Fibroblast of pulmonary artery (primary cell): ENCODE results near the gene KMT2B.

Experiments used
- DNase-seq: peaks from one replicate; pipeline ENCODE4 v3.0.0-alpha.2; 2010; ENCODE audit warnings: low read depth
- H3K4me3 ChIP-seq: replicated peaks from 2 replicates; pipeline ENCODE4 v1.5.1; 2011; ENCODE audit warnings: low read depth, mild to moderate bottlenecking, control low read depth, low read length, moderate library complexity
- TF ChIP-seq, protein P1 (sequence below): IDR thresholded peaks from 2 replicates; pipeline ENCODE4 v1.5.1; 2011; ENCODE audit warnings: mild to moderate bottlenecking, control low read depth, low read length, inconsistent platforms; ENCODE audit errors: missing control alignments

Gene KMT2B

DNA sequence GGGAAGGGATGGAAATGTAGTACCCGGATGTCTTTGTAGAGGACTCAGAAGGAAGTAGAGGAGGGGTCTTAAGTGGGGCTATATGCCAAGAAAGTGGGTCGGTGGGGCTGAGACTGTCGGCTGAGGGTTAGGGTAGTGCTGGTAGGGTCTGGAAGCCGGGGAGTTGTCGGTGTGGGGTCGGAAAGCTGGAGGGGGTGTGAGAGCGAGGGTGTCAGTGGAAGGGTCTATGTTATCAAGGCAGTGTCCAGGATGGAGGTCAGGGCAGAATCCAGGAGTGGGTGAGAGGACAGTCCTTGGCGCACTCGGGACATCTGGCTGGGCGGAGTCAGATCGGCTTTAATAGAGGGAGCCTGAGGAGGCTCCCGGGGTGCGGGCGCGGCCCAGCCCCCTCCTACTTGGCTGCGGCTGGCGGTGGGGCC is 37.3 kb downstream of the KMT2B start:
- TF ChIP-seq, protein P1, sequence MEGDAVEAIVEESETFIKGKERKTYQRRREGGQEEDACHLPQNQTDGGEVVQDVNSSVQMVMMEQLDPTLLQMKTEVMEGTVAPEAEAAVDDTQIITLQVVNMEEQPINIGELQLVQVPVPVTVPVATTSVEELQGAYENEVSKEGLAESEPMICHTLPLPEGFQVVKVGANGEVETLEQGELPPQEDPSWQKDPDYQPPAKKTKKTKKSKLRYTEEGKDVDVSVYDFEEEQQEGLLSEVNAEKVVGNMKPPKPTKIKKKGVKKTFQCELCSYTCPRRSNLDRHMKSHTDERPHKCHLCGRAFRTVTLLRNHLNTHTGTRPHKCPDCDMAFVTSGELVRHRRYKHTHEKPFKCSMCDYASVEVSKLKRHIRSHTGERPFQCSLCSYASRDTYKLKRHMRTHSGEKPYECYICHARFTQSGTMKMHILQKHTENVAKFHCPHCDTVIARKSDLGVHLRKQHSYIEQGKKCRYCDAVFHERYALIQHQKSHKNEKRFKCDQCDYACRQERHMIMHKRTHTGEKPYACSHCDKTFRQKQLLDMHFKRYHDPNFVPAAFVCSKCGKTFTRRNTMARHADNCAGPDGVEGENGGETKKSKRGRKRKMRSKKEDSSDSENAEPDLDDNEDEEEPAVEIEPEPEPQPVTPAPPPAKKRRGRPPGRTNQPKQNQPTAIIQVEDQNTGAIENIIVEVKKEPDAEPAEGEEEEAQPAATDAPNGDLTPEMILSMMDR = no peak
- H3K4me3 ChIP-seq = peak overlapping the region; percentile 16
- no peak for DNase-seq

DNA sequence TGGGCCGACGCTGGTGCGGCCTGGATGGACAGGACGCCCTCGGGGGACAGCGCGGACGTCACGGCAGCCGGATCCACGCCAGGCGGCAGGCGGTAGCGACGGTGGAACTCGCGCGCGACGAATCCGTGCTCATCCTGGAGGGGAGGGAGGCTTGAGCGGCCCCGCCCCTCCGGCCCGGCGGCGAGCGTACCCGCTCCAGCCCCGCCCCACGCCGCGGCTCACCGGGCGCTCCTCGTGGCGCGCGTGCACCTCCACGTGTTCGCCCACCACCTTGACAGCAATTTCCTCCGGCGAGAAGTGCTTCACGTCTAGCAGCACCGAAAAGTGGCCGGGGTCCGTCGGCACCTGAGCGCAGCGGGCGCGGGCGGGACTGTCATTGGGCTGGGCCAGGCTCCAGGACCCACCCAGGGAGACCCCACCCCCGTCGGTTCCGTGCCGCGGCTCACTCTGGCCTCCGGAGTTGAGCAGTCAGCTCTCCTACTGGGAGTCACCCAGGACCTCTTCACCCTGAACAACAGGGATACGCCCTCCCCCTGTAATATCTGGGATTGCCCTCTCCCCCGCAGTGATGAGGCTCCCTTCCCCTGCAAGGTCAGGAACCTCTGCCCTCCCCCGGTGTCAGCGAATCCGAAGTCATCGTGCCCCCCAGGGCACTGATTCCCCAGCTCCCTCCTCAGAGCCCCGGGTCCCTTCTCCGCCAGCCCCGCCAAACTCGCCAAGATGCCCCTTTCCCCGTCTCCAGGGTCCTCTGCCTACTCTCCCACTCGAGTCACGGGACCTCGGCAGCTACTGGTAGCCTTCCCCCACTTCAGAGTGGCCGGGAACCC is 38.0 kb downstream of the KMT2B start:
- peak; percentile 76 for DNase-seq
- TF ChIP-seq, protein P1 = no peak
- peak overlapping the region; percentile 59 for H3K4me3 ChIP-seq

DNA sequence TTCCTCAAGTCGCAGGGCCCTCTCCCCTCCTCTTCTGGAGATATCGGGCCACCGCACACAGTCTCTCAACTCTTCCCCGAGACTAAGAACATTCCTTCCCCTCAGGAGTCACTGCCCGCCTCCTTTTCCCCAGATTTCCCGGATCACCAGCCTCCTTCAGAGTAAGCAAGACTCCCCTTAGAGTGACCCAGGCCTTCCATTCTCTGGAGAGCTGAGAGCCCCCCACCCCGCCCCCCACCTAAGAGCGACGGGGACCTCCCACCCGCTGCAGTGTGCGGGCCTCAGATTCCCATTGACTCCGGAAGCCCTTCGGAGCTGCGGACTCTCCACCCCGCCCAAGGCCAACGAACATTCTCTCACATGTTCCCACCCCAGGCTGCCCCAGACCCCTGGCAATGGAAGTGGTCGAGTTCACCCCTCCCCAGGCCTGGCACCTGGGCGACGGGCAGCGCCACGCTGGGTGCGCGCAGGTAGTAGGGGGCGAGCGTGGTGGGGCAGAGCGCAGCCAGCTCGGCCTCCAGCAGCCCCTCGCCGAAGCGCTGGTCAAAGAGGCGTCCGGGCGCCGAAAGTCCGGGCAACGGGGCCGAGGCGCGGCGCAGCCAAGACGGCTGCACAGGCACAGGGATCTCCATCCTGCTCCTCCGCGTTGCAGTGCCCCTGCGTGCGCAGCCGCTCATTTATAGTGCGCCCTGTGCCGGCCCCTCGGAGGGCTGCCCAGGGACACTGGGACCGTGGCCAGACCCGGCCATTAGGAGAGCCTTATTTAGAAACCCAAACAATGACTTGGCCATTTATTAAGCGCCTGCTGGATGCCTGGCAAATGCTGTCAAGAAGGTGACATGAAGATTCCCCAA is 38.8 kb downstream of the KMT2B start, which contains the start of gene HSPB6:
TSS of gene HSPB6 (minus strand) at position 653 of the 854 bp plus-strand sequence. CDS start at position 632, 21 bp downstream.
- H3K4me3 ChIP-seq = peak within 1 kb of the TSS; percentile 59
- TF ChIP-seq, protein P1 = no peak
- peak; percentile 82 for DNase-seq

DNA sequence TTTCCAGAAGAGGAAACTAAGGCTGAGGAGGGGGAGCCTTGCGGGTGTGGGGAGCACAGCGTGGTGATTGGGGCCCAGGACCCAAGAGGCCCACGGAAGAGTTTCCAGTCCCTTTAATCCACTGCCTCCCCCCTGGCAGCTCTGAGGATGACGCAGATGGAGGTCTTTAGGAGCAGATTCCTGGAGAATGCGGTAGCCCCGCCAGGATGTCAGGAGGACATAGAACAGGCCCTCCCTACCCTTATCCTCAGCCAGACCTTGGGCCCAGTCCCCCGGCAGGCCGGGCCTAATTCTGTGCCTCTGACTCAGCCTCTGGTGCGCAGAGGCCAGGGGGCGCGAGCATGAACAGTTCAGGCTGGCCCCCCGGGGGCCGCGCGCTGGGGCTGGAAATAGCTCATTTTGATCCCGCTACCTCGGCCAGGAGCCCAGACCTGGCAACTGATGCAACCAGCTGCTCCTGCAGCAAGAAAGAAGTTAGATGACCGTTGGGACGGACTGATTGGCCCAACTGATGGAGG is 39.5 kb downstream of the KMT2B start:
- TF ChIP-seq, protein P1 = no peak
- H3K4me3 ChIP-seq = peak overlapping the region; percentile 59
- DNase-seq = peak; percentile 95

DNA sequence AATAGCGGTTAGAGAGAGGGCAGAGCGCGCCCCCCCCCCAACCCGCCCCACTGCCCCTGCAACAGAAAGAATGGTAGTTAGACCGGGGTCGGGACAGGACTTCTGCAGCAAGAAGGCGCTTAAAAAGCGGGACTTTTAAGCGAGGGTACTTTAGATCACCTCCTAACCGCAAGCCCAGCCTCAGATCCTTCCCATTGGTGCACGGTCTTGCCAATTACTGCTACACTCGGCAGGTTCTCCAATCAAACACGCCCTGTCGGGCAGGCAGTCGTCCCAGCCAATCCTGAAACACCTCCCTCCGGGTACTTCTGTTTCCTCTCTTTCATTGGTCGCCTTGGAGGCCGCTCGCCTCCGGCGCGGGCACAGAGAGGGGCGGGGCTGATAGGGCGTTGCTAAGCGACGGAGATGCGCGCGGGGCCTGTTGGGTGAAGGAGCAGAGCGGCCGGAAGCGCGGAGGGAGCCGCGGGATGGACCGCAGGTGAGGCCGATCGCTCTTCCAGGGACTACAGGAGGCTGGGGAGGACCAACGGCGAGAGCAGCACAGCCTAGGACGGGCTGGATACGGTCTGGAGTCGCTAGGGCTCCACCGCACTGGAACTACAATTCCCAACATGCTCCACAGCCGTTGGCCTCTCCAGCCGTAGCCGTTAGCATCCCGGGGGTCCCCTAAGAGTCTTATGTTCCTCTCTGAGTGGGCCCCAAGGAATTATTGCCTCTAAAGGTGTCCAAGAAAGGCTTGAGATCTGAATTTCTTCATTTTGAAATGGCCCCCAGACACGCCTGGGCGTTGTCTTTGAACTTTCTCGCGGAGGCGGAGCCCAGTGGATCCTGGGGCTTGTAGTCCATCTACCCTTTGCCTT is 40.2 kb downstream of the KMT2B start, which contains the start of gene PROSER3:
TSS of gene PROSER3 (plus strand) at position 428 of the 860 bp plus-strand sequence. CDS start at position 468, 40 bp downstream.
- TF ChIP-seq, protein P1 = no peak
- peak; percentile 100 for DNase-seq
- H3K4me3 ChIP-seq = peak within 1 kb of the TSS; percentile 99

DNA sequence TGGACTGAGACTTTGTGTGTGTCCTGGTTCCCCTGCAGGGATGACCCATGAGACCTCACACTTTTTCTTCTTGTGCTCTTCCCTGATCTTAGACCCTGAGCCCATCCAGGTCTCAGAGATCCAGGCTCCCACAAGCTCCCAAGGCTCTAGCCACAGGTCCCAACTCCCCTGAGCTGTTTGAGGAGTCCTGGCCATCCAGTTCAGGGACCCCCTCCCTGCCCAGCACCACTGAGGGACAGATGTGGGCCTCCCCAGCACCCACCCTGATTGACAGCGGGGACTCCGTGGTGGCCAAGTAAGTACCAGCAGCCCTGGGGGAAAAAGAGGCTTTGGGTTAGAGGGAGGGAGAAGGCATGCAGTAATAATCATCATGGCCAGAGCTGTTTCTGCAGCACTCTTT is 41.9 kb downstream of the KMT2B start:
- no peak for DNase-seq
- TF ChIP-seq, protein P1 = no peak
- H3K4me3 ChIP-seq = no peak overlapping the region
